B cell (primary cell): ENCODE measurements around the gene LMX1B. TPM values are rescaled to one million over a fixed set of nuclear protein-coding genes. Genes with fewer than 3 reads are reported as not detected.

ENCODE experiments used
- ATAC-seq: fragments of 200-7000 bp; cut with Tn5 transposase; one replicate; pipeline ENCODE4 v1.10.0; 2021; ENCODE audit warnings: low read depth, mild to moderate bottlenecking, moderate number of reproducible peaks, moderate library complexity
- CTCF ChIA-PET: fragments of 350-600 bp; sonication (Branson Sonifier 250); formaldehyde crosslinking; loops from one replicate; lab custom pipeline; 2021; ENCODE audit warnings: antibody characterized with exemption, inconsistent platforms; lab: Charles Lee
- POLR2A ChIA-PET: fragments of 350-600 bp; sonication (Branson Sonifier 250); formaldehyde crosslinking; loops from one replicate; lab custom pipeline; 2021; ENCODE audit warnings: antibody characterized with exemption; lab: Charles Lee
- DNase-seq: peaks from one replicate; pipeline ENCODE4 v3.0.0; 2013
- H2AFZ ChIP-seq: 2 replicates; pipeline ENCODE4 v1.6.1; 2012; ENCODE audit warnings: mild to moderate bottlenecking, low read depth, low read length; ENCODE audit not compliant: insufficient read depth, poor library complexity, severe bottlenecking
- H3K27ac ChIP-seq, 2 donors: 1 replicate in 1 of 2; 2 replicates in 1 of 2; pipeline ENCODE4 v1.5.1; 2012 to 2013; ENCODE audit warnings: low read length in 2 of 2, mild to moderate bottlenecking in 2 of 2, moderate library complexity in 1 of 2
- H3K27me3 ChIP-seq, 4 experiments: fragments of 200-600 bp in 1 of 4; sonication (generic) in 1 of 4; replicated peaks in 1 of 4; 1 replicate in 2 of 4; 2 replicates in 2 of 4; pipeline versions ENCODE4 v1.6.1 to v1.7.0; 2013 to 2016; ENCODE audit warnings: low read length in 3 of 4, mild to moderate bottlenecking in 2 of 4, mixed read lengths in 1 of 4, moderate library complexity in 1 of 4; ENCODE audit not compliant: insufficient read depth in 4 of 4, control insufficient read depth in 3 of 4; ENCODE audit errors: control extremely low read depth in 1 of 4
- H3K36me3 ChIP-seq, 2 experiments: replicated peaks in 1 of 2; 1 replicate in 1 of 2; 2 replicates in 1 of 2; pipeline versions ENCODE4 v1.6.1 to v1.7.1; 2013; ENCODE audit warnings: low read length in 1 of 2; ENCODE audit not compliant: insufficient read depth in 2 of 2, control insufficient read depth in 1 of 2; ENCODE audit errors: control extremely low read depth in 1 of 2, extremely low read depth in 1 of 2
- H3K4me1 ChIP-seq, 2 donors: fragments of 200-600 bp in 1 of 2; sonication (generic) in 1 of 2; 1 replicate in 1 of 2; 2 replicates in 1 of 2; pipeline versions ENCODE4 v1.5.1 to v1.6.1; 2013 to 2017; ENCODE audit warnings: low read length in 2 of 2; ENCODE audit not compliant: control insufficient read depth in 2 of 2, insufficient read depth in 2 of 2
- H3K4me2 ChIP-seq: replicated peaks from 2 replicates; pipeline ENCODE3; 2012; ENCODE audit warnings: mild to moderate bottlenecking, low read depth, low read length; ENCODE audit not compliant: poor library complexity, severe bottlenecking
- H3K4me3 ChIP-seq, 5 experiments: fragments of 200-600 bp in 1 of 5; sonication (generic) in 1 of 5; 1 replicate in 3 of 5; 2 replicates in 2 of 5; pipeline versions ENCODE4 v1.5.1 to v1.7.0; 2011 to 2016; ENCODE audit warnings: low read length in 4 of 5, mild to moderate bottlenecking in 4 of 5, low read depth in 2 of 5, control low read depth in 1 of 5, moderate library complexity in 1 of 5; ENCODE audit not compliant: insufficient read depth in 1 of 5; ENCODE audit errors: control extremely low read depth in 1 of 5, extremely low read depth in 1 of 5
- H3K79me2 ChIP-seq: fragments of 200-600 bp; sonication (generic); one replicate; pipeline ENCODE4 v1.6.0; 2016; ENCODE audit warnings: low read length; ENCODE audit not compliant: control insufficient read depth, insufficient read depth
- H3K9ac ChIP-seq: fragments of 200-600 bp; sonication (generic); 2 replicates; pipeline ENCODE4 v1.6.1; 2017; ENCODE audit warnings: mild to moderate bottlenecking, low read length, moderate library complexity
- H3K9me3 ChIP-seq, 3 donors: one replicate each; pipeline versions ENCODE4 v1.6.1 to v1.7.1; 2013; ENCODE audit warnings: low read length in 2 of 3; ENCODE audit not compliant: control insufficient read depth in 2 of 3, insufficient read depth in 1 of 3; ENCODE audit errors: control extremely low read depth in 1 of 3
- H4K20me1 ChIP-seq: 2 replicates; pipeline ENCODE4 v1.6.0; 2012; ENCODE audit warnings: mild to moderate bottlenecking, low read length; ENCODE audit not compliant: insufficient read depth, control insufficient read depth, poor library complexity, severe bottlenecking
- H3K27ac Mint-ChIP-seq: one replicate; pipeline ENCODE4 v1.8.0; 2021; ENCODE audit warnings: mixed read lengths
- H3K27me3 Mint-ChIP-seq: one replicate; pipeline ENCODE4 v1.8.0; 2021; ENCODE audit warnings: mixed read lengths
- H3K4me1 Mint-ChIP-seq: one replicate; pipeline ENCODE4 v1.8.0; 2021; ENCODE audit warnings: mixed read lengths
- H3K4me3 Mint-ChIP-seq: one replicate; pipeline ENCODE4 v1.8.0; 2021; ENCODE audit warnings: mixed read lengths
- H3K9me3 Mint-ChIP-seq: one replicate; pipeline ENCODE4 v1.8.0; 2022; ENCODE audit warnings: mixed read lengths; ENCODE audit not compliant: insufficient read depth
- CTCF ChIP-seq: fragments of 200-600 bp; IDR thresholded peaks from one replicate; pipeline ENCODE4 v1.8.0; 2022; ENCODE audit warnings: antibody characterized with exemption, mild to moderate bottlenecking
- EZH2 ChIP-seq: IDR thresholded peaks from 2 replicates; pipeline ENCODE4 v1.6.1; 2012; ENCODE audit warnings: borderline replicate concordance, low read depth, mild to moderate bottlenecking, moderate library complexity, low read length; ENCODE audit not compliant: insufficient read depth, poor library complexity, severe bottlenecking
- WGBS: methylation state at CpG from one replicate; pipeline ENCODE4 v1.1.5; 2013; ENCODE audit warnings: missing lambda C conversion rate; ENCODE audit not compliant: insufficient coverage; 5-methylcytosine and 5-hydroxymethylcytosine counted together
- intact Hi-C: fragments of 100-400 bp; cut with micrococcal nuclease; formaldehyde crosslinking; loops from one replicate; pipeline ENCODE4 v1.10.0; 2022
- polyA plus RNA-seq: library from polyadenylated mRNA; depleted of rRNA; stranded (reverse); fragments of >200 nt; gene quantifications from 2 replicates; pipeline ENCODE4 v1.2.3, GENCODE V29; 2012
- total RNA-seq, 2 donors: library from RNA; stranded (reverse); fragments of 120-200 nt in 1 of 2; gene quantifications; 1 replicate in 1 of 2; 2 replicates in 1 of 2; pipeline versions ENCODE4 v1.2.3 to v1.2.4, GENCODE V29; 2013 to 2022

The LMX1B gene
- total and polyA plus RNA-seq, 2 donors (not counting 1 experiment from before 2014, with no cell fraction given): not detected

- Histone ChIP-seq H3K4me2 (no peak overlapping the region), H3K4me1 (no peaks in the 10 kb centered on the region), H3K27me3 (peaks cover 0 to 33% (median 2%) of the 10 kb centered on the region in 4 experiments), H3K79me2 (no peaks in the 10 kb centered on the region), H3K9me3 (no peaks in the 10 kb centered on the region), H3K36me3 (no peaks in the 10 kb centered on the region), H3K9ac (no peak overlapping the region), H2AFZ (no peak overlapping the region), H4K20me1 (no peaks in the 10 kb centered on the region), H3K27ac (no peak overlapping the region), H3K4me3 (no peak overlapping the region)
- CTCF ChIA-PET: no interaction called here
- WGBS: 81% methylated on average over 13 of the region's 17 CpGs
- Mint-ChIP-seq H3K4me1 (no peaks in the 10 kb centered on the region), H3K27ac (no peak overlapping the region), H3K4me3 (no peak overlapping the region), H3K9me3 (no peaks in the 10 kb centered on the region), H3K27me3 (peaks cover 55% of the 10 kb centered on the region)
- DNase-seq (no peak), ATAC-seq (no peak)
- POLR2A ChIA-PET: interaction anchor here (0.6 kb wide), 1 partner anchor 191 kb away, joined by 3 read pairs; no protein-coding TSS in a partner anchor
- intact Hi-C loops: no loop called here
- TF ChIP-seq CTCF (no peak), EZH2 (no peak)
Observed at GRCh38 chr9:126583144-126583760, 30.5 kb upstream of the LMX1B start.

- Histone ChIP-seq H3K9ac (no peak overlapping the region), H3K36me3 (no peaks in the 10 kb centered on the region), H3K4me1 (no peaks in the 10 kb centered on the region), H4K20me1 (no peaks in the 10 kb centered on the region), H3K4me3 (no peak overlapping the region), H3K27ac (no peak overlapping the region), H3K9me3 (no peaks in the 10 kb centered on the region), H3K27me3 (peaks cover 0 to 27% (median 3%) of the 10 kb centered on the region in 4 experiments), H3K4me2 (no peak overlapping the region), H3K79me2 (no peaks in the 10 kb centered on the region), H2AFZ (no peak overlapping the region)
- intact Hi-C loops: no loop called here
- DNase-seq (no peak), ATAC-seq (no peak)
- POLR2A ChIA-PET: no interaction called here
- Mint-ChIP-seq H3K4me1 (no peaks in the 10 kb centered on the region), H3K4me3 (no peak overlapping the region), H3K27ac (no peak overlapping the region), H3K9me3 (no peaks in the 10 kb centered on the region), H3K27me3 (peaks cover 54% of the 10 kb centered on the region)
- CTCF ChIA-PET: no interaction called here
- whole genome bisulfite sequencing: 87% methylated on average over 7 of the region's 7 CpGs
- TF ChIP-seq EZH2 (no peak), CTCF (no peak)
Observed at GRCh38 chr9:126584611-126585010, 29.1 kb upstream of the LMX1B start.
